Glomerular visceral epithelial cell (primary cell): Measurements from ENCODE around the gene MAGI2.

Experiments used
- DNase-seq: peaks from one replicate; pipeline ENCODE4 v3.0.0-alpha.2; 2016; ENCODE audit errors: extremely low spot score

MAGI2 gene

GRCh38 chr7:78148166-78148894, 1305.1 kb downstream of the MAGI2 start:
- DNase-seq, result no peak

- no peak for DNase-seq
Observed at GRCh38 chr7:78146546-78146945, 1306.9 kb downstream of the MAGI2 start.

- DNase-seq, result no peak
Observed at GRCh38 chr7:78143661-78144060, 1309.8 kb downstream of the MAGI2 start.

GRCh38 chr7:78141522-78142281, 1311.8 kb downstream of the MAGI2 start:
- peak; percentile 30 for DNase-seq

- DNase-seq, result no peak
Observed at GRCh38 chr7:78140109-78140508, 1313.4 kb downstream of the MAGI2 start.

- peak; percentile 36 for DNase-seq
Observed at GRCh38 chr7:78139335-78139734, 1314.1 kb downstream of the MAGI2 start.

- DNase-seq, result no peak
Observed at GRCh38 chr7:78134774-78135173, 1318.7 kb downstream of the MAGI2 start.

- peak; percentile 62 for DNase-seq
Observed at GRCh38 chr7:78134256-78134655, 1319.2 kb downstream of the MAGI2 start.

- peak; percentile 5 for DNase-seq
Observed at GRCh38 chr7:78130446-78131215, 1322.8 kb downstream of the MAGI2 start.

- no peak for DNase-seq
Observed at GRCh38 chr7:78129865-78130264, 1323.6 kb downstream of the MAGI2 start.

GRCh38 chr7:78127009-78127408, 1326.5 kb downstream of the MAGI2 start:
- DNase-seq, result no peak

- no peak for DNase-seq
Observed at GRCh38 chr7:78125884-78126283, 1327.6 kb downstream of the MAGI2 start.

GRCh38 chr7:78124216-78124615, 1329.3 kb downstream of the MAGI2 start:
- no peak for DNase-seq

- no peak for DNase-seq
Observed at GRCh38 chr7:78121888-78122287, 1331.6 kb downstream of the MAGI2 start.

GRCh38 chr7:78118470-78118869, 1335.0 kb downstream of the MAGI2 start:
- DNase-seq, result no peak

GRCh38 chr7:78115876-78116275, 1337.6 kb downstream of the MAGI2 start:
- no peak for DNase-seq

- no peak for DNase-seq
Observed at GRCh38 chr7:78114993-78115392, 1338.5 kb downstream of the MAGI2 start.

GRCh38 chr7:78112488-78112887, 1341.0 kb downstream of the MAGI2 start:
- no peak for DNase-seq

GRCh38 chr7:78111386-78111785, 1342.1 kb downstream of the MAGI2 start:
- no peak for DNase-seq

GRCh38 chr7:78103475-78103874, 1350.0 kb downstream of the MAGI2 start:
- DNase-seq, result no peak

GRCh38 chr7:78101076-78101475, 1352.4 kb downstream of the MAGI2 start:
- no peak for DNase-seq

- peak; percentile 74 for DNase-seq
Observed at GRCh38 chr7:78099715-78100394, 1353.6 kb downstream of the MAGI2 start.
